ENCODE results near the gene PLXNA4.

The PLXNA4 gene

GRCh38 chr7:132480534-132480933 lies 95.7 kb downstream of the PLXNA4 start:
- Histone ChIP-seq H3K27ac (ENCODE audit: low read length) (no peak overlapping the region), H3K4me2 (ENCODE audit: low read length) (no peak overlapping the region), H2AFZ (ENCODE audit: low read depth, low read length) (no peak overlapping the region), H3K27me3 (ENCODE audit: low read depth, low read length) (peaks cover 28% of the 10 kb centered on the region), H3K36me3 (replicated peaks; ENCODE audit: low read depth, low read length) (no peaks in the 10 kb centered on the region), H4K20me1 (ENCODE audit: insufficient read depth, low read length) (no peaks in the 10 kb centered on the region), H3K4me1 (ENCODE audit: low read length) (no peaks in the 10 kb centered on the region), H3K9me3 (ENCODE audit: insufficient read depth, low read length) (no peaks in the 10 kb centered on the region), H3K79me2 (ENCODE audit: low read length) (no peaks in the 10 kb centered on the region), H3K4me3 (ENCODE audit: low read length) (no peak overlapping the region), H3K9ac (ENCODE audit: low read length) (no peak overlapping the region)
- no peak for TF ChIP-seq CTCF (IDR thresholded peaks at IDR 0.05; ENCODE audit: low read depth, low read length)
- TF ChIP-seq EZH2phosphoT487 (IDR thresholded peaks at IDR 0.05; ENCODE audit: low read depth) = no peak

GRCh38 chr7:132476541-132476940 lies 99.7 kb downstream of the PLXNA4 start:
- Histone ChIP-seq H3K4me1 (ENCODE audit: low read length) (no peaks in the 10 kb centered on the region), H3K9me3 (ENCODE audit: insufficient read depth, low read length) (no peaks in the 10 kb centered on the region), H3K27me3 (ENCODE audit: low read depth, low read length) (peaks cover 50% of the 10 kb centered on the region), H2AFZ (ENCODE audit: low read depth, low read length) (no peak overlapping the region), H3K4me2 (ENCODE audit: low read length) (no peak overlapping the region), H3K79me2 (ENCODE audit: low read length) (no peaks in the 10 kb centered on the region), H3K27ac (ENCODE audit: low read length) (no peak overlapping the region), H4K20me1 (ENCODE audit: insufficient read depth, low read length) (no peaks in the 10 kb centered on the region), H3K36me3 (replicated peaks; ENCODE audit: low read depth, low read length) (no peaks in the 10 kb centered on the region), H3K4me3 (ENCODE audit: low read length) (no peak overlapping the region), H3K9ac (ENCODE audit: low read length) (no peak overlapping the region)
- TF ChIP-seq CTCF (IDR thresholded peaks at IDR 0.05; ENCODE audit: low read depth, low read length) = no peak
- TF ChIP-seq EZH2phosphoT487 (IDR thresholded peaks at IDR 0.05; ENCODE audit: low read depth) = no peak

- H3K27me3 ChIP-seq (ENCODE audit: low read depth, low read length) = peaks cover 50% of the 10 kb centered on the region
- no peak overlapping the region for H3K9ac ChIP-seq (ENCODE audit: low read length)
- H3K4me1 ChIP-seq (ENCODE audit: low read length) = no peaks in the 10 kb centered on the region
- H3K4me3 ChIP-seq (ENCODE audit: low read length) = no peak overlapping the region
- no peak overlapping the region for H2AFZ ChIP-seq (ENCODE audit: low read depth, low read length)
- no peaks in the 10 kb centered on the region for H3K36me3 ChIP-seq (replicated peaks; ENCODE audit: low read depth, low read length)
- H4K20me1 ChIP-seq (ENCODE audit: insufficient read depth, low read length) = no peaks in the 10 kb centered on the region
- no peaks in the 10 kb centered on the region for H3K9me3 ChIP-seq (ENCODE audit: insufficient read depth, low read length)
- no peaks in the 10 kb centered on the region for H3K79me2 ChIP-seq (ENCODE audit: low read length)
- no peak overlapping the region for H3K27ac ChIP-seq (ENCODE audit: low read length)
- H3K4me2 ChIP-seq (ENCODE audit: low read length) = no peak overlapping the region
- TF ChIP-seq EZH2phosphoT487 (IDR thresholded peaks at IDR 0.05; ENCODE audit: low read depth) = no peak
- no peak for TF ChIP-seq CTCF (IDR thresholded peaks at IDR 0.05; ENCODE audit: low read depth, low read length)
Measured at GRCh38 chr7:132475669-132476116, 100.6 kb downstream of the PLXNA4 start.

- no peaks in the 10 kb centered on the region for H4K20me1 ChIP-seq (ENCODE audit: insufficient read depth, low read length)
- H3K9me3 ChIP-seq (ENCODE audit: insufficient read depth, low read length) = no peaks in the 10 kb centered on the region
- H3K36me3 ChIP-seq (replicated peaks; ENCODE audit: low read depth, low read length) = no peaks in the 10 kb centered on the region
- no peak overlapping the region for H3K4me3 ChIP-seq (ENCODE audit: low read length)
- no peaks in the 10 kb centered on the region for H3K79me2 ChIP-seq (ENCODE audit: low read length)
- H3K4me2 ChIP-seq (ENCODE audit: low read length) = no peak overlapping the region
- H3K9ac ChIP-seq (ENCODE audit: low read length) = no peak overlapping the region
- H2AFZ ChIP-seq (ENCODE audit: low read depth, low read length) = no peak overlapping the region
- no peak overlapping the region for H3K27ac ChIP-seq (ENCODE audit: low read length)
- TF ChIP-seq CTCF (IDR thresholded peaks at IDR 0.05; ENCODE audit: low read depth, low read length) = no peak
- no peaks in the 10 kb centered on the region for H3K4me1 ChIP-seq (ENCODE audit: low read length)
- H3K27me3 ChIP-seq (ENCODE audit: low read depth, low read length) = peaks cover 55% of the 10 kb centered on the region
Measured at GRCh38 chr7:132475037-132475668, 101.1 kb downstream of the PLXNA4 start.
